Measurements from ENCODE around the gene DNAH14.

DNAH14 gene

DNA sequence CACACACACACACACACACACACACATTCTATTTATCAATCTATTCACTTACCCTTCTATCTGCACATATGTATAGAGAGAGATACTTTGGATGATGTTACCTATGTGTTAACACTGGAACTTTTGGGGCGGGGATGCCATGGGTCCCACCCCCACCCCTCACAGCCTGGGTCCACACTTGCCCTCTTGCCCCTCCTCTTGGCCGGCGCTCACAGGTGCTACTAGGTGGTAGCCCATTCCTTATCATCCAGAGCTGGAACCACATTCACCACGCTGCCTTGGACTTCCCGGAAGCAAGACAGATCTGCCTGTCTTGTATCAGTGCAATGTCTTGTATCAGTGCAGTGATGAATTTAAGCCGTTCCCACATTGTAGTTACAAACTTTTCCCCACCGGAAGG, 413.2 kb downstream of the DNAH14 start:
- Histone ChIP-seq H3K18ac (ENCODE audit: low read length) (no peak overlapping the region), H3K9me3 (replicated peaks in 1 of 2; ENCODE audit: control insufficient read depth in 2 of 2, insufficient read depth in 1 of 2, low read depth in 1 of 2, low read length in 2 of 2) (no peaks in the 10 kb centered on the region), H3K36me3 (replicated peaks in 1 of 2; ENCODE audit: control insufficient read depth in 2 of 2, insufficient read depth in 2 of 2, low read length in 2 of 2) (no peaks in the 10 kb centered on the region), H3K4ac (ENCODE audit: low read length) (no peak overlapping the region), H3K23ac (ENCODE audit: low read depth, low read length, poor library complexity) (no peak overlapping the region), H2AK5ac (ENCODE audit: low read depth, low read length) (no peak overlapping the region), H3K4me1 (ENCODE audit: control insufficient read depth in 2 of 2, insufficient read depth in 1 of 2, low read depth in 1 of 2, low read length in 2 of 2) (peaks cover 0 to 10% of the 10 kb centered on the region in 2 donors), H2AFZ (ENCODE audit: low read length) (no peak overlapping the region), H3K4me3 (ENCODE audit: low read length in 2 of 2) (no peak overlapping the region), H3K27me3 (ENCODE audit: control insufficient read depth in 3 of 3, insufficient read depth in 3 of 3, low read depth in 1 of 3, low read length in 3 of 3) (no peaks in the 10 kb centered on the region), H2BK5ac (ENCODE audit: low read length) (no peak overlapping the region), H3K79me1 (ENCODE audit: low read depth, low read length) (no peaks in the 10 kb centered on the region), H3K9ac (ENCODE audit: low read depth, low read length, poor library complexity) (no peak overlapping the region), H3K4me2 (ENCODE audit: insufficient read depth, low read length, poor library complexity, severe bottlenecking) (no peak overlapping the region), H4K8ac (ENCODE audit: low read depth, low read length) (no peak overlapping the region), H3K27ac (replicated peaks; ENCODE audit: low read length) (no peak overlapping the region), H2BK120ac (ENCODE audit: low read depth, low read length) (no peak overlapping the region), H4K91ac (ENCODE audit: low read depth, low read length, poor library complexity) (no peak overlapping the region), H3K14ac (ENCODE audit: low read length) (no peak overlapping the region), H2BK15ac (ENCODE audit: low read length) (no peak overlapping the region), H2BK12ac (ENCODE audit: low read length) (no peak overlapping the region)
- WGBS, 2 donors (ENCODE audit: extremely low coverage in 2 of 2, insufficient read length in 2 of 2, insufficient replicate concordance in 1 of 2) = no CpG with 5 or more reads among the region's 7 CpGs
- DNase-seq (ENCODE audit: low spot score) = no peak

DNA sequence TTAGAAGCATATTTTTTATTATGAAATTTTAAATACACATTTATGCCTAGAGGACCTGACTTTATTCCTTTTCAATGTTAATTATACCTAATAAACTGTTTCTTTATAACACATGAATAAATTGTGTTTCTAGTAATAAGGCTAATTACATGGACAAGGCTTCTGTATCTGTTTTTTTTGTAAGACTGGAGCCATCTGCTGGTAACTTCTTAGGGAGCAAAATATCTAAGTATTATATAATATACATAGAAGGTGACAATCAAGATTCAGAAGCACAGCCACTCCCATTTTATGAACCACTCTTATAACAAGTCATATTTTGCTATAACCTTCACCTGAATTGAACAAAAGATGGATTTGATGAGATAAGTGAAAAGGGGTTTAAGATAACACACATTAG, 414.1 kb downstream of the DNAH14 start:
- Histone ChIP-seq H3K4ac (ENCODE audit: low read length) (no peak overlapping the region), H3K27ac (replicated peaks; ENCODE audit: low read length) (no peak overlapping the region), H4K8ac (ENCODE audit: low read depth, low read length) (no peak overlapping the region)

DNA sequence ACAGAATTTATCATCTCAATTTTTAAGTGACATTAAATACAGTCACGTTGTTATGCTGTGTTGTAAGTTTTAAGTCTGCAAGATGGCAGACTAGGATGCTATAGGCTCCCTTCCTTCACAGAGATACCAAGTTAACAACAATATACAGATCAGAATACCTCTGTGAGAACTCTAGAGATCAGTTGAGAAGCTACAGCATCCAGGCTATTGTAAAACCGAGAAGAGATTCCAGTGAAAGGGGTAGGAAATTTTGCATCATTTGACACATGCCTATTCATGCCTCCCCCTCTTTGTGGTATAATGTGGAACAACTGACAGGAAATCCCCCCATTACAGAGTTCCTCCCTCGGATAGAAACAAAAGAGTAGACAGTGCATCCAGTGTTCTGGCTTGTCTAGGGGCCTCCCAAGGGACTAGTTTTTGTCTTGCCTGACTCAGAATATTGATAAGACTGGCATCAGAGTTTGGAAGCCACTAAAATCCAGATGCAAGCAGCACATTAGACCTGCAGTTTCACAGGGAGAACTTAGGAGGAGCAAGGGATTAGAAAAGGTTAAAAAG, 417.7 kb downstream of the DNAH14 start:
- Histone ChIP-seq H4K91ac (ENCODE audit: low read depth, low read length, poor library complexity) (no peak overlapping the region), H2BK5ac (ENCODE audit: low read length) (no peak overlapping the region), H3K36me3 (replicated peaks in 1 of 2; ENCODE audit: control insufficient read depth in 2 of 2, insufficient read depth in 2 of 2, low read length in 2 of 2) (no peaks in the 10 kb centered on the region), H2BK120ac (ENCODE audit: low read depth, low read length) (no peak overlapping the region), H2AK5ac (ENCODE audit: low read depth, low read length) (no peak overlapping the region), H4K8ac (ENCODE audit: low read depth, low read length) (no peak overlapping the region), H3K27me3 (ENCODE audit: control insufficient read depth in 3 of 3, insufficient read depth in 3 of 3, low read depth in 1 of 3, low read length in 3 of 3) (no peaks in the 10 kb centered on the region), H2AFZ (ENCODE audit: low read length) (peak overlapping the region; percentile 75), H2BK15ac (ENCODE audit: low read length) (no peak overlapping the region), H3K79me1 (ENCODE audit: low read depth, low read length) (no peaks in the 10 kb centered on the region), H3K4me1 (ENCODE audit: control insufficient read depth in 2 of 2, insufficient read depth in 1 of 2, low read depth in 1 of 2, low read length in 2 of 2) (peaks cover 0 to 10% of the 10 kb centered on the region in 2 donors), H3K18ac (ENCODE audit: low read length) (no peak overlapping the region), H2BK12ac (ENCODE audit: low read length) (no peak overlapping the region), H3K27ac (replicated peaks; ENCODE audit: low read length) (peak overlapping the region; percentile 9), H3K14ac (ENCODE audit: low read length) (no peak overlapping the region), H3K4me3 (ENCODE audit: low read length in 2 of 2) (peak overlapping the region in 1 of 2 donors; percentile 6), H3K4me2 (ENCODE audit: insufficient read depth, low read length, poor library complexity, severe bottlenecking) (no peak overlapping the region), H3K9me3 (replicated peaks in 1 of 2; ENCODE audit: control insufficient read depth in 2 of 2, insufficient read depth in 1 of 2, low read depth in 1 of 2, low read length in 2 of 2) (no peaks in the 10 kb centered on the region), H3K23ac (ENCODE audit: low read depth, low read length, poor library complexity) (no peak overlapping the region), H3K9ac (ENCODE audit: low read depth, low read length, poor library complexity) (no peak overlapping the region), H3K4ac (ENCODE audit: low read length) (no peak overlapping the region)
- WGBS, 2 donors (ENCODE audit: extremely low coverage in 2 of 2, insufficient read length in 2 of 2, insufficient replicate concordance in 1 of 2) = no CpG with 5 or more reads among the region's 3 CpGs
- no peak for DNase-seq (ENCODE audit: low spot score)

More for the DNA sequence above, 414.1 kb downstream of the DNAH14 start:
- no peak overlapping the region for H3K18ac ChIP-seq (ENCODE audit: low read length)
- DNase-seq (ENCODE audit: low spot score) = no peak
- no peak overlapping the region for H2BK120ac ChIP-seq (ENCODE audit: low read depth, low read length)
- H3K4me2 ChIP-seq (ENCODE audit: insufficient read depth, low read length, poor library complexity, severe bottlenecking) = no peak overlapping the region
- no peaks in the 10 kb centered on the region for H3K9me3 ChIP-seq (replicated peaks in 1 of 2; ENCODE audit: control insufficient read depth in 2 of 2, insufficient read depth in 1 of 2, low read depth in 1 of 2, low read length in 2 of 2)
- H2AFZ ChIP-seq (ENCODE audit: low read length) = no peak overlapping the region
- no peak overlapping the region for H3K9ac ChIP-seq (ENCODE audit: low read depth, low read length, poor library complexity)
- no peak overlapping the region for H3K23ac ChIP-seq (ENCODE audit: low read depth, low read length, poor library complexity)
- no peak overlapping the region for H2AK5ac ChIP-seq (ENCODE audit: low read depth, low read length)
- H3K36me3 ChIP-seq (replicated peaks in 1 of 2; ENCODE audit: control insufficient read depth in 2 of 2, insufficient read depth in 2 of 2, low read length in 2 of 2) = no peaks in the 10 kb centered on the region
- H2BK12ac ChIP-seq (ENCODE audit: low read length) = no peak overlapping the region
- H2BK5ac ChIP-seq (ENCODE audit: low read length) = no peak overlapping the region
- no peak overlapping the region for H4K91ac ChIP-seq (ENCODE audit: low read depth, low read length, poor library complexity)
- H3K4me1 ChIP-seq (ENCODE audit: control insufficient read depth in 2 of 2, insufficient read depth in 1 of 2, low read depth in 1 of 2, low read length in 2 of 2) = peaks cover 0 to 10% of the 10 kb centered on the region in 2 donors
- H3K27me3 ChIP-seq (ENCODE audit: control insufficient read depth in 3 of 3, insufficient read depth in 3 of 3, low read depth in 1 of 3, low read length in 3 of 3) = no peaks in the 10 kb centered on the region
- H3K79me1 ChIP-seq (ENCODE audit: low read depth, low read length) = no peaks in the 10 kb centered on the region
- no peak overlapping the region for H2BK15ac ChIP-seq (ENCODE audit: low read length)
- H3K14ac ChIP-seq (ENCODE audit: low read length) = no peak overlapping the region
- no peak overlapping the region for H3K4me3 ChIP-seq (ENCODE audit: low read length in 2 of 2)

DNA sequence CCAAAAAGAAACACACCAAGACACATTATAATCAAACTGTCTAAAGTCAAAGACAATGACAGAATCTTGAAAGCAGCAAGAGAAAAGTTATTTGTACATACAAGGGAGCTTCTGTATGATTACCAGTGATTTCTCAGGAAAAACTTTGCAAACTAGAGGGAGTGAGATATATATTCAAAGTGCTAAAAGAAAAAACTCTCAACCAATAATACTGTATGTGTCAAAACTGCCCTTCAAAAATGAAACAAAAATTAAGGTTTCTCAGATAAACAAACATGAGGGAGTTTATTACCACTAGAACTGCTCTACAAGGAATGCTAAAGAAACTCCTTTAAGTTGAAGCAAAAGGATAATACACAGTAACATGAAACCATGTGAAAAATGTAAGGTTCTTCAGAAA, 418.9 kb downstream of the DNAH14 start:
- DNase-seq (ENCODE audit: low spot score) = no peak
- Histone ChIP-seq H3K27ac (replicated peaks; ENCODE audit: low read length) (no peak overlapping the region), H3K9me3 (replicated peaks in 1 of 2; ENCODE audit: control insufficient read depth in 2 of 2, insufficient read depth in 1 of 2, low read depth in 1 of 2, low read length in 2 of 2) (no peaks in the 10 kb centered on the region)

More for the DNA sequence above, 418.9 kb downstream of the DNAH14 start:
- Histone ChIP-seq H3K14ac (ENCODE audit: low read length) (no peak overlapping the region), H3K4me2 (ENCODE audit: insufficient read depth, low read length, poor library complexity, severe bottlenecking) (no peak overlapping the region), H2BK15ac (ENCODE audit: low read length) (no peak overlapping the region), H3K36me3 (replicated peaks in 1 of 2; ENCODE audit: control insufficient read depth in 2 of 2, insufficient read depth in 2 of 2, low read length in 2 of 2) (no peaks in the 10 kb centered on the region), H3K4ac (ENCODE audit: low read length) (no peak overlapping the region), H2BK120ac (ENCODE audit: low read depth, low read length) (no peak overlapping the region), H2AK5ac (ENCODE audit: low read depth, low read length) (no peak overlapping the region), H3K27me3 (ENCODE audit: control insufficient read depth in 3 of 3, insufficient read depth in 3 of 3, low read depth in 1 of 3, low read length in 3 of 3) (no peaks in the 10 kb centered on the region), H3K18ac (ENCODE audit: low read length) (no peak overlapping the region), H3K9ac (ENCODE audit: low read depth, low read length, poor library complexity) (no peak overlapping the region), H3K4me1 (ENCODE audit: control insufficient read depth in 2 of 2, insufficient read depth in 1 of 2, low read depth in 1 of 2, low read length in 2 of 2) (peaks cover 0 to 10% of the 10 kb centered on the region in 2 donors), H4K91ac (ENCODE audit: low read depth, low read length, poor library complexity) (no peak overlapping the region), H3K4me3 (ENCODE audit: low read length in 2 of 2) (no peak overlapping the region), H2BK12ac (ENCODE audit: low read length) (no peak overlapping the region), H3K79me1 (ENCODE audit: low read depth, low read length) (no peaks in the 10 kb centered on the region), H2BK5ac (ENCODE audit: low read length) (no peak overlapping the region), H4K8ac (ENCODE audit: low read depth, low read length) (no peak overlapping the region), H3K23ac (ENCODE audit: low read depth, low read length, poor library complexity) (no peak overlapping the region), H2AFZ (ENCODE audit: low read length) (no peak overlapping the region)

Measured in neuronal stem cell (in vitro differentiated cells).